ENCODE data around the gene LHX2.

DNA sequence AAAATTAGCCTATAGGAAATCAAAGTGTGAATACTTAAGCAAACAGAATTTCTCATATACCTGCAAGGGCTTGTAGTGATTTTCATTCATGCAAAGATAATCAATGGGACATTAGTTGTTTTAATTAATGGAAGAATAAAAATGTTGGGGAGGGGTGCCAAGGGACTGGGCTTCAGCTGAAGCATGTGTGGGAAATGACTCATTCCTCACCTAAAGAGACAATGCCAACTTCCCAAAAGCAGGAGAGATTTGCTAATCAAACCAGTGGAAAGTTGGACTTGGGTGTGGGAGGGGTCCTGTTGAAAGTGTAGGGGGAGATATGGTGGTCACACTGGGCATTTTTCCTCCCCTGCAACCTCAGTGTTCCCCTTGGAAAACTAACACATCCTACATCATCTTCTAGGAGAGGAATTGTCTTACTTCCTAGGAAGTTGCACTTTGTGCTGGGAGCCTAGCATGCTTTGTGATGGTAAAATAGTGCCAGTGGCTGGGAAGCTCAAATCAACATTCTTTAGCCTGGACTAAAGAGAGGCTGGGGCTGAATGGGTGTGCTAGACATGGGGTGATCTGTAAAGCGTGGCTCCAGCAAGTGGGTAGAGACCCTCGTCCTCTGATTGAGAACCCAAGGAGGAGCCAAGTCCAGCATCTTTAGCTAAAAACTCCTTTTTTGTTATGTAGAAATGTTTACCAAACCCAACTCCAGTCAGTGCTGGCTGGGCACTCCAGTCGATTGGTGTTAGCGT is 6.4 kb upstream of the LHX2 start:
- TF ChIP-seq, protein P1, sequence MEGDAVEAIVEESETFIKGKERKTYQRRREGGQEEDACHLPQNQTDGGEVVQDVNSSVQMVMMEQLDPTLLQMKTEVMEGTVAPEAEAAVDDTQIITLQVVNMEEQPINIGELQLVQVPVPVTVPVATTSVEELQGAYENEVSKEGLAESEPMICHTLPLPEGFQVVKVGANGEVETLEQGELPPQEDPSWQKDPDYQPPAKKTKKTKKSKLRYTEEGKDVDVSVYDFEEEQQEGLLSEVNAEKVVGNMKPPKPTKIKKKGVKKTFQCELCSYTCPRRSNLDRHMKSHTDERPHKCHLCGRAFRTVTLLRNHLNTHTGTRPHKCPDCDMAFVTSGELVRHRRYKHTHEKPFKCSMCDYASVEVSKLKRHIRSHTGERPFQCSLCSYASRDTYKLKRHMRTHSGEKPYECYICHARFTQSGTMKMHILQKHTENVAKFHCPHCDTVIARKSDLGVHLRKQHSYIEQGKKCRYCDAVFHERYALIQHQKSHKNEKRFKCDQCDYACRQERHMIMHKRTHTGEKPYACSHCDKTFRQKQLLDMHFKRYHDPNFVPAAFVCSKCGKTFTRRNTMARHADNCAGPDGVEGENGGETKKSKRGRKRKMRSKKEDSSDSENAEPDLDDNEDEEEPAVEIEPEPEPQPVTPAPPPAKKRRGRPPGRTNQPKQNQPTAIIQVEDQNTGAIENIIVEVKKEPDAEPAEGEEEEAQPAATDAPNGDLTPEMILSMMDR (conservative IDR thresholded peaks at IDR 0.05; ENCODE audit: low read length), result no peak
- no peak for TF ChIP-seq EZH2phosphoT487 (IDR thresholded peaks at IDR 0.05; ENCODE audit: borderline replicate concordance, low read depth, low read length)
